Neural progenitor cell (in vitro differentiated cells): ENCODE results near the gene EPHA2.

Experiments used
- EZH2 ChIP-seq: fragments of 200-600 bp; sonication (generic); IDR thresholded peaks from 2 replicates; pipeline ENCODE4 v1.6.1; 2017; ENCODE audit warnings: antibody characterized with exemption, mild to moderate bottlenecking, moderate library complexity
- EZH2phosphoT487 ChIP-seq: fragments of 200-600 bp; sonication (generic); IDR thresholded peaks from 2 replicates; pipeline ENCODE4 v1.6.1; 2017; ENCODE audit warnings: antibody characterized with exemption
- TF ChIP-seq, protein P1 (sequence below): fragments of 200-600 bp; sonication (generic); IDR thresholded peaks from 2 replicates; pipeline ENCODE4 v1.5.1; 2017; ENCODE audit warnings: antibody characterized with exemption, mild to moderate bottlenecking

DNA sequence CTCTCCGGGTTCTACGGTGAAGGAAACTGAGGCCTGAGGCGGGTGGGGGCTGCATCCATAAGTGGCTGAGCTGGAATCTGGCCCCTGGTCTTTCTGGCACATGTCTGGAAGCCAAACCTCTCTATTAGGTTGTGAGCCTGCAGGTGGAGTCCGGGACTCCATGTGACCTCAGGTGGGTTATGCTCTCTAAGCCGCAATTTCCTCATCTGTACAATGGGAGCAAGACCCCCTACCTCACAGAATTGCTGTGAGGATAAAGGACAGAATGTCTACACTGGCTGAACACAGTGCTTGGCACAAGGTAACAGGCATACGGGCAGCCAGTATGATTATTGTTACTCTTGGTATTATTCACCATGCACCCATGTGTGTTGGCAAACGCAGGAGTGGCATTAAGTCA lies 6.7 kb downstream of the EPHA2 start:
- TF ChIP-seq, protein P1, sequence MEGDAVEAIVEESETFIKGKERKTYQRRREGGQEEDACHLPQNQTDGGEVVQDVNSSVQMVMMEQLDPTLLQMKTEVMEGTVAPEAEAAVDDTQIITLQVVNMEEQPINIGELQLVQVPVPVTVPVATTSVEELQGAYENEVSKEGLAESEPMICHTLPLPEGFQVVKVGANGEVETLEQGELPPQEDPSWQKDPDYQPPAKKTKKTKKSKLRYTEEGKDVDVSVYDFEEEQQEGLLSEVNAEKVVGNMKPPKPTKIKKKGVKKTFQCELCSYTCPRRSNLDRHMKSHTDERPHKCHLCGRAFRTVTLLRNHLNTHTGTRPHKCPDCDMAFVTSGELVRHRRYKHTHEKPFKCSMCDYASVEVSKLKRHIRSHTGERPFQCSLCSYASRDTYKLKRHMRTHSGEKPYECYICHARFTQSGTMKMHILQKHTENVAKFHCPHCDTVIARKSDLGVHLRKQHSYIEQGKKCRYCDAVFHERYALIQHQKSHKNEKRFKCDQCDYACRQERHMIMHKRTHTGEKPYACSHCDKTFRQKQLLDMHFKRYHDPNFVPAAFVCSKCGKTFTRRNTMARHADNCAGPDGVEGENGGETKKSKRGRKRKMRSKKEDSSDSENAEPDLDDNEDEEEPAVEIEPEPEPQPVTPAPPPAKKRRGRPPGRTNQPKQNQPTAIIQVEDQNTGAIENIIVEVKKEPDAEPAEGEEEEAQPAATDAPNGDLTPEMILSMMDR = no peak
- TF ChIP-seq EZH2phosphoT487 (no peak), EZH2 (no peak)
